Ovary (tissue), 9 donors: Measurements from ENCODE around the gene SIK3. TPM values are rescaled to one million over a fixed set of nuclear protein-coding genes. Genes with fewer than 3 reads are reported as not detected.

Source experiments
- DNase-seq, 5 donors: peaks; one replicate each; pipeline ENCODE4 v3.0.0-alpha.2; 2019 to 2020
- H3K27ac ChIP-seq, 2 donors: fragments of 200-600 bp; one replicate each; pipeline versions ENCODE4 v1.5.1 to v1.8.0; 2019 to 2022
- H3K27me3 ChIP-seq: fragments of 200-600 bp; one replicate; pipeline ENCODE4 v1.8.0; 2022
- H3K36me3 ChIP-seq: fragments of 200-600 bp; sonication (generic); one replicate; pipeline ENCODE4 v1.5.1; 2019
- H3K4me1 ChIP-seq: one replicate; pipeline ENCODE4 v1.8.1; 2013; ENCODE audit warnings: mild to moderate bottlenecking, moderate library complexity; ENCODE audit not compliant: insufficient read depth
- H3K4me3 ChIP-seq: fragments of 200-600 bp; sonication (generic); one replicate; pipeline ENCODE4 v1.5.1; 2017
- H3K9me3 ChIP-seq, 2 donors: fragments of 200-600 bp in 1 of 2; sonication (generic) in 1 of 2; one replicate each; pipeline versions ENCODE4 v1.5.1 to v1.8.1; 2013 to 2019; ENCODE audit warnings: mild to moderate bottlenecking in 1 of 2, moderate library complexity in 1 of 2
- CTCF ChIP-seq, 3 donors: fragments of 450-650 bp in 2 of 3; fragments of 200-600 bp in 1 of 3; IDR thresholded peaks; one replicate each; pipeline versions ENCODE4 v1.5.1 to v1.8.0; 2016 to 2022; ENCODE audit warnings: antibody characterized with exemption in 3 of 3, mild to moderate bottlenecking in 1 of 3
- EP300 ChIP-seq: sonication (generic); formaldehyde crosslinking; IDR thresholded peaks from one replicate; pipeline ENCODE4 v1.6.1; 2017; ENCODE audit warnings: antibody characterized with exemption
- POLR2A ChIP-seq: fragments of 450-650 bp; IDR thresholded peaks from one replicate; pipeline ENCODE4 v1.6.1; 2017; ENCODE audit warnings: antibody characterized with exemption, mild to moderate bottlenecking, moderate library complexity
- WGBS, 3 donors: extraction: QIAGEN DNeasy Blood & Tissue Kit in 1 of 3; methylation state at CpG; one replicate each; pipeline versions ENCODE4 v1.1.5 to v1.1.7; 2013 to 2017; 5-methylcytosine and 5-hydroxymethylcytosine counted together
- intact Hi-C, 4 donors: fragments of 100-400 bp; cut with DNase I; formaldehyde crosslinking; loops; one replicate each; pipeline versions ENCODE4 v1.11.0 to v1.15.1; 2022 to 2023
- polyA plus RNA-seq, 2 donors: library from polyadenylated mRNA; stranded (reverse); fragments of 200-250 nt in 1 of 2; fragments of 350-450 nt in 1 of 2; fragmentation: Illumina TruSeq in 1 of 2; extraction: RNeasy Lipid Tissue Mini Kit (QIAGEN cat#74804) in 1 of 2; gene quantifications; one replicate each; pipeline ENCODE4 v1.2.3, GENCODE V29; 2013 to 2014
- total RNA-seq, 7 donors: library from RNA; depleted of rRNA in 2 of 7; stranded (reverse); fragments of >200 nt in 2 of 7; fragmentation: NEBNext Ultra II Directional in 3 of 7; extraction: Animal tissue kit (Norgen Biotek cat#: 25700) in 3 of 7; gene quantifications; one replicate each; pipeline versions ENCODE4 v1.1.0 to v1.2.4, GENCODE V29; 2016 to 2023
- donor health status: DM: no; HTN: no; CAD: no; lungs with moderate emphysema.
- donor health status: DM: no; HTN: no; CAD: no.
- donor health status: Bipolar disorder and iron deficiency.
- donor health status: DM: yes; HTN: yes; CAD: no.
- donor health status: DM: no; HTN: no; CAD: no.
- donor health status: DM: yes; HTN: yes; CAD: no.

SIK3 gene
- total and polyA plus RNA-seq, 9 donors, result 18.3 to 134 (median 56.2) TPM

GRCh38 chr11:117062498-117062897 is 35.7 kb downstream of the SIK3 start:
- DNase-seq, result no peak
- Histone ChIP-seq H3K4me1 (peaks cover 7% of the 10 kb centered on the region), H3K27me3 (no peaks in the 10 kb centered on the region), H3K36me3 (no peaks in the 10 kb centered on the region), H3K27ac (no peak overlapping the region), H3K4me3 (no peak overlapping the region), H3K9me3 (no peaks in the 10 kb centered on the region)
- whole genome bisulfite sequencing, 3 donors, result 93 to 99% (median 96%) methylated on average over 2 of the region's 2 CpGs
- intact Hi-C loops, result no loop called here
- no peak for TF ChIP-seq POLR2A
- no peak for TF ChIP-seq CTCF (IDR thresholded peaks at IDR 0.05)
- TF ChIP-seq EP300, result no peak

GRCh38 chr11:117061256-117061655 is 37.0 kb downstream of the SIK3 start:
- Histone ChIP-seq H3K9me3 (no peaks in the 10 kb centered on the region), H3K4me1 (peaks cover 7% of the 10 kb centered on the region), H3K4me3 (no peak overlapping the region), H3K36me3 (no peaks in the 10 kb centered on the region), H3K27me3 (no peaks in the 10 kb centered on the region), H3K27ac (no peak overlapping the region)
- 94 to 95% (median 95%) methylated on average over 5 of the region's 5 CpGs for WGBS, 3 donors
- TF ChIP-seq EP300, result no peak
- no peak for TF ChIP-seq POLR2A
- TF ChIP-seq CTCF (IDR thresholded peaks at IDR 0.05), result no peak
- intact Hi-C loops, result no loop called here
- DNase-seq, result no peak

- Histone ChIP-seq H3K27me3 (no peaks in the 10 kb centered on the region), H3K4me1 (peaks cover 7% of the 10 kb centered on the region), H3K27ac (no peak overlapping the region), H3K36me3 (no peaks in the 10 kb centered on the region), H3K4me3 (no peak overlapping the region), H3K9me3 (no peaks in the 10 kb centered on the region)
- 46 to 62% (median 60%) methylated on average over 3 of the region's 3 CpGs for WGBS, 3 donors
- intact Hi-C loops, result no loop called here
- TF ChIP-seq EP300 (no peak), POLR2A (no peak), CTCF (IDR thresholded peaks at IDR 0.05) (no peak)
- DNase-seq, result no peak
These were observed 38.5 kb downstream of the SIK3 start for GRCh38 chr11:117059611-117060148.

- H3K27ac ChIP-seq, result no peak overlapping the region
- DNase-seq, result no peak
- WGBS, 3 donors, result 38 to 42% (median 39%) methylated on average over 4 of the region's 4 CpGs
- no peaks in the 10 kb centered on the region for H3K36me3 ChIP-seq
- no peak for TF ChIP-seq EP300
- no peak for TF ChIP-seq CTCF (IDR thresholded peaks at IDR 0.05)
- no peak for TF ChIP-seq POLR2A
- no peaks in the 10 kb centered on the region for H3K27me3 ChIP-seq
- intact Hi-C loops, result no loop called here
- H3K4me1 ChIP-seq, result peaks cover 7% of the 10 kb centered on the region
- H3K4me3 ChIP-seq, result no peak overlapping the region
- no peaks in the 10 kb centered on the region for H3K9me3 ChIP-seq
These were observed 39.4 kb downstream of the SIK3 start for GRCh38 chr11:117058761-117059261.
